ENCODE results near the gene SUFU. TPM values are rescaled to one million over a fixed set of nuclear protein-coding genes. Genes with fewer than 3 reads are reported as not detected.

Gene SUFU
- total and polyA plus RNA-seq, 2 of the 13 experiments (the other 11 are each of a cell fraction or from before 2014, with no cell fraction given) = 2.9 to 5.5 TPM

GRCh38 chr10:102503264-102504178 is at the start of gene SUFU (continued):
- no peak for TF ChIP-seq ZNF280D (CRISPR knock-in tag; IDR thresholded peaks at IDR 0.05)
- no peak for TF ChIP-seq NRL (CRISPR knock-in tag; IDR thresholded peaks at IDR 0.05; ENCODE audit: borderline replicate concordance)
- TF ChIP-seq ZNF7 (CRISPR knock-in tag; IDR thresholded peaks at IDR 0.05) = no peak
- TF ChIP-seq ZNF691 (CRISPR knock-in tag; IDR thresholded peaks at IDR 0.05; ENCODE audit: borderline replicate concordance, low read depth) = no peak
- 0 out of 2 replicates have a peak, but pooled peaks have one; percentile 50 for TF ChIP-seq GATA4 (IDR thresholded peaks at IDR 0.05; ENCODE audit: borderline replicate concordance, low read depth)
- no peak for TF ChIP-seq ZNF790 (CRISPR knock-in tag; IDR thresholded peaks at IDR 0.05; ENCODE audit: borderline replicate concordance)
- no peak for TF ChIP-seq ZNF614 (CRISPR knock-in tag; IDR thresholded peaks at IDR 0.05; ENCODE audit: borderline replicate concordance)
- TF ChIP-seq ZGPAT (CRISPR knock-in tag; IDR thresholded peaks at IDR 0.05) = peak; percentile 38; the same call in 1 of the 2 replicates
- peak; percentile 97 for TF ChIP-seq ZNF574 (CRISPR knock-in tag; IDR thresholded peaks at IDR 0.05)
- no peak for TF ChIP-seq MTF1 (CRISPR knock-in tag; IDR thresholded peaks at IDR 0.05)
- no peak for TF ChIP-seq HOXA7 (CRISPR knock-in tag; IDR thresholded peaks at IDR 0.05)
- no peak for TF ChIP-seq ZNF589 (CRISPR knock-in tag; conservative IDR thresholded peaks at IDR 0.05)
- no peak for TF ChIP-seq TRIM22 (IDR thresholded peaks at IDR 0.05)
- TF ChIP-seq ARID3A (IDR thresholded peaks at IDR 0.05; ENCODE audit: low read depth, low read length) = no peak
- TF ChIP-seq HMG20A (CRISPR knock-in tag; IDR thresholded peaks at IDR 0.05; ENCODE audit: borderline replicate concordance) = no peak
- TF ChIP-seq ZNF430 (CRISPR knock-in tag; IDR thresholded peaks at IDR 0.05) = no peak
- no peak for TF ChIP-seq ZNF546 (CRISPR knock-in tag; conservative IDR thresholded peaks at IDR 0.05)

All from HepG2 (cell line).